Coronary artery (tissue), 2 donors: Measurements from ENCODE around the gene PSMA2.
A peak's percentile ranks its signal among the peaks of the same experiment; 100 is the strongest.

Source experiments
- DNase-seq: peaks from one replicate; pipeline ENCODE4 v3.0.0-alpha.2; 2017; ENCODE audit warnings: low spot score
- H3K27ac ChIP-seq, 2 donors: fragments of 200-600 bp; sonication (generic); one replicate each; pipeline ENCODE4 v1.5.1; 2016 to 2019
- H3K4me3 ChIP-seq: fragments of 200-600 bp; sonication (generic); 2 replicates; pipeline ENCODE4 v1.5.1; 2016; ENCODE audit warnings: mild to moderate bottlenecking, moderate library complexity
- TF ChIP-seq, protein P1 (sequence below): fragments of 200-600 bp; sonication (generic); IDR thresholded peaks from one replicate; pipeline ENCODE4 v1.5.1; 2019; ENCODE audit warnings: antibody characterized with exemption

Gene PSMA2

DNA sequence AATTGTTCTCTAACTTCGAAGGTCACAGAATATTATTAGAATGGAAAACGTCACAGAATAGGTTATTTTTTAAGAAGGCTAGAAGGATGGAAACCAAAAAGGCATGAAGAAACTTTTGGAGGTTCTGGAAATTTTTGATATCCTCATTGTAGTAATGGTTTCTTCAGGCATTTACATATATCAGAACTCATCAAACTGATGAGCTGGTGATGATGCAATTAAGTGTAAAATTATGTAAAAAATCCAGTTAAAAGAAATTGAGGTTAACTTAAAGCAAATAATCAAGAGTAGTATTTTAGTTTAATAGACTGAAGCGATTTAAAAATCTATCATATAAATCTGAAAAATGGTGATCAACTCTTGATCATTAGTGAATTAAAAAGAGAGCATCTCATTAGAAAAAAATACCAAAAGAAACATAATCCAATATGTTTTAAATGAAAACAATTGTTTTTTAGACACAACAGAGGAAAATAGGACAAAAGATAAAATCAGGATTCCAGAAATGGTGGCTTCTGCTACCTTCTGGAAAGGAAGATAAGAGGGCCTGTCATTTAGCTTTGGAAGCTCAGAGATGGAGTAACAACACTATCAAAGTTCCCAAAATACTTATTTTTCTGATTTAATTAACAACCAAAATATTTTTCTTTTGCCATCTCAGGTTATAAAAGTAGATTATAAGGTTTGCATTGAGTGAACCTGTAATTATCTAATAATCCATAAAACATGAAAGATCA, 9.8 kb downstream of the PSMA2 start:
- no peak for DNase-seq
- no peak overlapping the region for H3K4me3 ChIP-seq
- TF ChIP-seq, protein P1, sequence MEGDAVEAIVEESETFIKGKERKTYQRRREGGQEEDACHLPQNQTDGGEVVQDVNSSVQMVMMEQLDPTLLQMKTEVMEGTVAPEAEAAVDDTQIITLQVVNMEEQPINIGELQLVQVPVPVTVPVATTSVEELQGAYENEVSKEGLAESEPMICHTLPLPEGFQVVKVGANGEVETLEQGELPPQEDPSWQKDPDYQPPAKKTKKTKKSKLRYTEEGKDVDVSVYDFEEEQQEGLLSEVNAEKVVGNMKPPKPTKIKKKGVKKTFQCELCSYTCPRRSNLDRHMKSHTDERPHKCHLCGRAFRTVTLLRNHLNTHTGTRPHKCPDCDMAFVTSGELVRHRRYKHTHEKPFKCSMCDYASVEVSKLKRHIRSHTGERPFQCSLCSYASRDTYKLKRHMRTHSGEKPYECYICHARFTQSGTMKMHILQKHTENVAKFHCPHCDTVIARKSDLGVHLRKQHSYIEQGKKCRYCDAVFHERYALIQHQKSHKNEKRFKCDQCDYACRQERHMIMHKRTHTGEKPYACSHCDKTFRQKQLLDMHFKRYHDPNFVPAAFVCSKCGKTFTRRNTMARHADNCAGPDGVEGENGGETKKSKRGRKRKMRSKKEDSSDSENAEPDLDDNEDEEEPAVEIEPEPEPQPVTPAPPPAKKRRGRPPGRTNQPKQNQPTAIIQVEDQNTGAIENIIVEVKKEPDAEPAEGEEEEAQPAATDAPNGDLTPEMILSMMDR = no peak
- no peak overlapping the region for H3K27ac ChIP-seq

DNA sequence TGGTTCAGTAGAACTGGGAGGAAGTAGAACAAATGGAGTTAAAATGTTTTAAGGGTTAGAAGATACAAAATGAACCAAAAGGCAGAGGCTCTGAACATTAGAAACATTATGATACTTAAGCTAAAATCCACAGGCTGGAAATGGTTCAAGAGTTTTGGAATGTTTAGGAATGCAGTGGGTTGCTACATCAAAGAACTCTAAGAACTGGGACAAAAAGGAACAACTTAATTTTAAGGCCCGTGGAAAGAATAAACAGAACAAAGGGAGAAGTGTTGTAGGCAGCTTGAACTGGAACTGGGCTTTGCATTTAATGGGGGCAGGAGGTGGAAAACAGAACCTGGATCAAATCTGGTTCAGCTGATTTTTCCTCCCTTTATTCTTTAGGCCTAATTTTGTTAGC, 16.6 kb downstream of the PSMA2 start:
- no peak overlapping the region for H3K27ac ChIP-seq
- DNase-seq = no peak

DNA sequence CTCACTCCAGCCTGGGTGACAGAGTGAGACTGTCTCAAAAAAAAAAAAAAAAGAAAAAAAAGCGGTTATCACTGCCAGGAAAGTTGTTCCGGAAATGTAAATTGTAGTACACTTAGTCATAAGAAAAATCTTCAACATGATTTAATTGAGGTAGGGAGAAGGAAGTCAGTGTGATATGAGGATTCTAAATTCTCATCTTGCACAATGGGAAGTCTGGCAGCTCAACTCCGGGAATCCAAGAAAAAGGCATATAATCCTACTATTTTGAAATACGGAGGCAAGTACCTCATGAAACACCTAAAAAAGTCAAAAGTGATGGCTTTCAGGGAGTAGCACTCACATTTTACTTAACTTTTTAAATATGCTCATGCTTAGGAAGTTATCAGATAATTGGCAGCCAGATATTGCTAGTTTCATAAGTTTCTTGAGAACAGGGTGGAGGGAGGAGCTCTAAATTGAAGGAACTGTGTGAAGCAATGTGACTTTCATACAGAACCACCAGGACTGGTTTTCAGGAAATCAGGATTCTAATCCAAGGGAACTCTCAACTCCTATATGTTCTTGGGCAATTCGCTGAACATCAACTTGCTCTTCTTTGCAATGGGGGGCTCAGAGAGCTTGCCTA, 17.4 kb downstream of the PSMA2 start:
- TF ChIP-seq, protein P1 = no peak
- no peak for DNase-seq
- peak overlapping the region in 1 of 2 donors; percentile 1 for H3K27ac ChIP-seq
- H3K4me3 ChIP-seq = no peak overlapping the region

More for the DNA sequence above, 16.6 kb downstream of the PSMA2 start:
- TF ChIP-seq, protein P1 = no peak
- H3K4me3 ChIP-seq = no peak overlapping the region

DNA sequence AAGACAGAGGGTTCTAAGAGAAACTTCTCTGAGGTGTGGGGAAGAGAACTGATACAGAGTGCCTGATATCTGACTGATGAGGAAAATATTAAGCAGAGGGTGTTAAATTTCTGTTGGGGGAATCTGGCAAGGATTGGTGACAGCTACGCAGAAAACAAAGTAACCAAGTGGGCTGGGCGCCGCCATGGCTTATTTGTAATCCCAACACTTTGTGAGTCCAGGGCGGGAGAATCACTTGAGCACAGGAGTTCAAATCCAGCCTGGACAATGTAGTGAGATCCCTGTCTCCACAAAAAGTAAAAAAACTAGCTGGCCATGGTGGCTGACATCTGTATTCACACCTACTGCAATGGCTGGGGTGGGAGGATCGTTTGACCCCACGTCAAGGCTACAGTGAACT, 18.0 kb downstream of the PSMA2 start:
- H3K4me3 ChIP-seq = no peak overlapping the region
- TF ChIP-seq, protein P1 = no peak
- peak overlapping the region in 1 of 2 donors; percentile 29 for H3K27ac ChIP-seq
- no peak for DNase-seq

DNA sequence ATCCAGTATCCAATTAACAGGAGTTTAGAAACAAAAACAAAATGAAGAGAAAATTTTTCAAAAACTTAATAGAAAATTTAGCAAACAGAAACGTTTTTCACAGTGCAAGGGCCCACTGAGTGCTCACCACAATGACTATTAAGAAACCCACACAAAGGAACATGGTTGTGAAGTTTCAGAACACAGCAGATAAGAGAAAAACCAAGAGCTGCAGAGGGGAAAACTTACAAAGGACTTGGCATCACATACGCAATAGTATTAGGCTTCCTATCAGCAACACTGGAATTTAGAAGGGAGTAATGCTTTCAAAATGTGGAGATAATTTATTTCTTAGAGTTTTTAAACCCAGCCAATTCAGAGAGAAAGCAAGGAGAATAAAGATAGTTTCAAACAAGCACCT, 18.4 kb downstream of the PSMA2 start:
- H3K27ac ChIP-seq = peak overlapping the region in 1 of 2 donors; percentile 29
- TF ChIP-seq, protein P1 = no peak

DNA sequence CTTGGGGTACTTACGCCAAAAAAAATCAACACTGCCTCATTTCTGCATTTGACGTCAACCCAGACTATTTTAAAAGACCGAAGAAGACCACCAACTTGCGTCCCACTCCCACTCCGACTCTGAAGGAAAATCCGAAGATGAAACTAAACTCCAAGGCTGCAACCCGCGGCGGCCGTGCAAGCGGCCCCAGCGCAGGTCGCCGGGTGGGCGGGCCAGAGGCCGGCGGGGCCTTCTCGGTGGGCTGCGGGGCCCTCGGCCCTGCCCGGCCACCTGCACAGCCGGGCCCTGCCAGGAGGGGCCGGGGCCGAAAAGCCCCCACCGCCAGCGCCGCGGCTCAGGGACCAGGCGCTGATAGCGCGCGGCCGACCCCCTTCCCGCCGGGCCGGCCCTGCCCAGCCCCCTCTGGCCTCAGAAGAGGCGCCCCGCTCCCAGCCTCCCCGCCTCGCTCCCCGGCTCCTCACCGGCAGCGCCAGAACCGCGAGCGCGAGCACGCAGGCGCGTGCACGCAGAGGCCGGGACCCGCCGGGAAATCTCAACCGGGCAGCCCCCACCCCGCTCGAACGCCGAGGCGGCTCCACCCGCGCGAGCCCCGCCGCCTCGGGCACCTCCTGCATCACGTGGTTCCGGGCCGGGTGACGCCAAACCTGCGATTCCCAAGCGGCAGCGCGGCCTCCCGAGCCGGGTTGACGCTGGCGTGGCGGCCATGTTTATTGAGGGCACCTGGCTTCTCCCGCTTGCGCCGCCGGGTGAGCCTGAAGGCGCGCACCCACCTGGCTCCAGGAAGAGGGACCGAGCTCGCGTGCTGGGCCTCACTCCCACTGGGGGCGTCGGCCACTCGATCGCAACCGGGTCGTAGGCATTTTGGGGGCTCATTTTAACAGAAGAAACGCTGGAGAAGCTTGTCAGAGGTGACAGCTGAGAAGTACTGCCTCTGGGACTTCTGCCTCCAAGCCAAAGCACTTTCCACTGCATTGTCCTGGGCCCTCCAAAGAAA, 20.2 kb downstream of the PSMA2 start, which contains the start of gene C7orf25:
Gene C7orf25, minus strand, starts transcription at position 617 of the 994 bp plus-strand sequence. CDS start 1,170 bp downstream, outside the sequence.
- peak; percentile 98 for DNase-seq
- TF ChIP-seq, protein P1 = no peak

More for the DNA sequence above, 18.4 kb downstream of the PSMA2 start:
- no peak overlapping the region for H3K4me3 ChIP-seq
- no peak for DNase-seq

More for the DNA sequence above, 20.2 kb downstream of the PSMA2 start, which contains the start of gene C7orf25:
- Histone ChIP-seq H3K27ac (peak within 1 kb of the TSS; percentile 78 to 87), H3K4me3 (peak within 1 kb of the TSS; percentile 90)
